CD4-positive, alpha-beta T cell treated with Interleukin-4 for 4 hours (primary cell): ENCODE measurements around the gene ZNF25.
"Not testable (repeated sequence)": the region's sequence is repeated elsewhere in the genome, so short reads cannot be mapped to it uniquely, and the experiment has no call there.

Experiments used
- DNase-seq: peaks from one replicate; pipeline ENCODE4 v3.0.0-alpha.2; 2020

Gene ZNF25

DNA sequence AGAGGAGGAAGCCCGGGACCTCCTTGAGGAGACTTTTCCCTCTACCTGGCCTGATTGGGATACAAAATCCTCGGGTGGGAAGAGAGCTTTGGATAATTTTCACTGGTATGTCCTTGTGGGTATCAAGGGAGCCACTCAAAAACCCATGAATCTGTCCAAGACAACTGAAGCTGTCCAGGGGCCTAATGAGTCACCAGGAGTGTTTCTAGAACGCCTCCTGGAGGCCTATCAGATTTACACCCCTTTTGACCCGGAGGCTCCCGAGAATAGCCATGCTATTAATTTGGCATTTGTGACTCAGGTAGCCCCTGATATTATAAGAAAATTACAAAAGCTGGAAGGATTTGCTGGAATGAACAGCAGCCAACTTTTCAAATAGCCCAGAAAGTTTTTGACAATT is 38.6 kb downstream of the ZNF25 start:
- no peak for DNase-seq

DNA sequence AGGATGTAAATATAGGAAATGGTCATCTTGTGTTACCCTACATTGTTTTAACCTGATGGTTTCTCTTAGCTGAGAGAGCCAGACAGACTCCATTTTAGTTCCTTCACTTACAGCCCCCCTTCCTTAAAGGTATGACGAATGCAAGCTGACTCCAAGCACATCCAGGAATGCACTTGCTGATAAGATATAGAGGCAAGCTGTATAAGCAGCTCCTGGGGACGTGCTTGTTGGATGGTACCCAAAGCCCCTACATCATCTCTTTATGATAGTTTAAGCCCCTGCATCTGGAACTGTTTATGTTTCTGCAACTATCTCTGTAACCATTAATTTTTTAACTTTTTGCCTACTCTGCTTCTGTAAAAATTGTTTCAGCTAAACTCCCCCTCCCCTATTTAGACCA is 41.7 kb downstream of the ZNF25 start:
- DNase-seq: no peak

DNA sequence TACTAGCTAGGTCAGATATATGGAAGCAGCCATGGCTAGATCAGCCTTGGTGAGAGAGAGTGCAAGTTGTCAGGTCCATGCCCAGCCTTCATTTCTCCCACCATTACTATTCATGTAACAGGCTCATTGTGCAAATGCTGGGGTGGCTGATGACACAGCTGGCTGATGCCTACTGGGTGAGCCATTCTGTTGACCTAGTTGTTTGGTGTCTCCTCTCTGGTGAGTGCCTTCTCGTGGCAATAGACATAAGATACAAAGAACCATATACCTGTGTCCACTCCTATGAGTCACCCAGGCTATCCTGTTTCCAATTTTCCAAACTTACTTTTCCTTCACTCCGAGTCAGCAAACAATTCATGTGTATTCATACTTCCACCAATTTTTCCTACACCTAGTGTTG is 46.0 kb downstream of the ZNF25 start:
- DNase-seq: no peak

DNA sequence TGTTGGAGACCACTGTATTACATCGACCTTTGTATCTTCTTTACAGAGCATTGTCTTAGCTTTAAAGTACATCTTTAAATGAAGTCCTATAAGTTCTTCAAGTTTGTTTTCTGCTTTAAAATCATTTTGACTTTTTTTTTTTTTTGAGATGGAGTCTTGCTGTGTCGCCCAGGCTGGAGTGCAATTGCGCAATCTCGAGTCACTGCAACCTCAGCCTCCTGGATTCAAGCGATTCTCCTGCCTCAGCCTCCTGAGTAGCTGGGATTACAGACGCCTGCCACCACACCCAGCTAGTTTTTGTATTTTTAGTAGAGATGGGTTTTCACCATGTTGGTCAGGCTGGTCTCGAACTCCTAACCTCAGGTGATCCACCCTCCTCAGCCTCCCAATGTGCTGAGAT is 68.3 kb downstream of the ZNF25 start:
- DNase-seq: not testable (repeated sequence)

DNA sequence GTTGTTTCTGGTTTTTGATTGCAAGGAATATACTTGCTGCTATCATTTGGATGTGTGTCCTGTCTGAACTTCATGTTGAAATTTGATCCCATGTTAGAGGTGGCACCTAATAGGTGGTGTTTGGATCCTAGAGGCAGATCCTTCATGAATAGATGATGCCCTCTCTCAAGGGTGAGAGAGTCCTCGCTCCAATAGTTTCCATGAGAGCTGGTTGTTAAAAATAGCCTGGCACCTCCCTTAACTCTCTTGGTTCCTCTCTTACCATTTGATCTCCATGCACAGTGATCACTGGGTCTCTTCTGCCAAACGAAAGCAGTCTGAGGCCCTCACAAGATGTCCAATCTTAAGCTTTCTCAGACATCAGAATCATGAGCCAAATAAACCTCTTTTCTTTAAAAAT is 70.1 kb downstream of the ZNF25 start:
- no peak for DNase-seq
